Measurements from ENCODE around the gene CIAO3. TPM values are rescaled to one million over a fixed set of nuclear protein-coding genes. Genes with fewer than 3 reads are reported as not detected.

Gene CIAO3
- total RNA-seq, 1 experiment from 2014 or later: 21.9 TPM

DNA sequence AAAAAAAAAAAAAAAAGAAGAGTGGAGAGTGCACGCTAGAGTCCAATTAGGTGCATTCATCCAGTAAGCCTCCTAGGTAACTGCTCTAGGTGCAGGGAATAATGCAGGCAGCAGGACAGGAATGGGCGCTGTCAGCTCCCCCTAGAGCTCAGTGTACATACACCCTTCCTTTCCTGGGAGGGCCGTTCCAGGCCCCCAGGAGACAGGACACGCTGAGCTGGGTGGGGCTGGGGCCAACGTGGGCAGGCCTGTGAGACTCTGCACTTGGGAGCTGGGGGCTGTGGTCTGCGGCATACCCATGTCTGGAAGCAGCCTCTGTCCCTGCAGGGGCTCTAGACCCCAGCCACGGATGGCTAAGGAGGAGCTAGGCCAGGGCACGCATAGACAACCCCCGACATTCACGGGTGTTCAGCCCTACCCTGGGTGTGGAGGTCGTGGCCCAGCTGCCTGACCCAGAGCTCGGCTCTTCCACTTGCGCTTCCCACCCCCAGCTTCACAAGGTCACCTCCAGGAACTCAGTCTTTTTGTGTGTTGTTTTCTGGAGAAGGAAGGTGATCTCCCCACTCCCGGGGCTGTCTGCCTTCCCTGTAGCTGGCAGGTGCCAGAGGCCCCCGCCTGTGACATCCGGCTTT, 20.9 kb downstream of the CIAO3 start:
- Histone ChIP-seq H2BK5ac (ENCODE audit: insufficient read length, low read length) (no peak overlapping the region), H3K9ac (ENCODE audit: extremely low read depth, insufficient read length, low read length) (no peak overlapping the region), H4K8ac (replicated peaks; ENCODE audit: insufficient read length, low read depth, low read length) (no peak overlapping the region), H3K56ac (ENCODE audit: insufficient read length, low read depth, low read length) (no peak overlapping the region), H3K9me3 (ENCODE audit: control insufficient read depth, low read depth, low read length) (no peaks in the 10 kb centered on the region), H4K5ac (ENCODE audit: insufficient read length, low read depth, low read length) (no peak overlapping the region), H3K14ac (ENCODE audit: insufficient read depth, low read length) (no peak overlapping the region), H2BK12ac (ENCODE audit: insufficient read length, low read depth, low read length) (no peak overlapping the region), H3K4me2 (ENCODE audit: insufficient read depth, insufficient read length, low read length) (peak overlapping the region; percentile 59), H2BK15ac (ENCODE audit: low read depth, low read length) (no peak overlapping the region), H3K79me2 (ENCODE audit: insufficient read depth, low read length) (no peaks in the 10 kb centered on the region), H3K27ac (ENCODE audit: insufficient read length, low read depth, low read length) (no peak overlapping the region), H4K20me1 (ENCODE audit: control insufficient read depth, insufficient read depth, insufficient read length) (no peaks in the 10 kb centered on the region), H3K79me1 (ENCODE audit: insufficient read depth, low read depth, low read length, poor library complexity, severe bottlenecking) (no peaks in the 10 kb centered on the region), H3K23me2 (ENCODE audit: insufficient read length, low read depth, low read length, poor library complexity, severe bottlenecking) (peaks cover 10% of the 10 kb centered on the region), H2BK120ac (ENCODE audit: low read depth, low read length, poor library complexity, severe bottlenecking) (no peak overlapping the region), H3K4me1 (ENCODE audit: insufficient read depth, low read length) (no peaks in the 10 kb centered on the region), H2AFZ (ENCODE audit: low read length) (no peak overlapping the region), H2AK5ac (ENCODE audit: insufficient read length, low read length) (no peak overlapping the region), H3K4ac (ENCODE audit: low read depth, low read length) (no peak overlapping the region), H3K27me3 (ENCODE audit: insufficient read depth, low read length) (no peaks in the 10 kb centered on the region; the same call in 1 of the 2 replicates), H3K23ac (ENCODE audit: insufficient read length, low read depth, low read length) (no peak overlapping the region), H3K18ac (ENCODE audit: insufficient read length, low read depth, low read length) (no peak overlapping the region), H2BK20ac (ENCODE audit: low read depth, low read length, poor library complexity, severe bottlenecking) (no peak overlapping the region), H3T11ph (ENCODE audit: low read length) (no peak overlapping the region), H4K91ac (ENCODE audit: insufficient read length, low read depth, low read length) (no peak overlapping the region)
- TF ChIP-seq, protein P1, sequence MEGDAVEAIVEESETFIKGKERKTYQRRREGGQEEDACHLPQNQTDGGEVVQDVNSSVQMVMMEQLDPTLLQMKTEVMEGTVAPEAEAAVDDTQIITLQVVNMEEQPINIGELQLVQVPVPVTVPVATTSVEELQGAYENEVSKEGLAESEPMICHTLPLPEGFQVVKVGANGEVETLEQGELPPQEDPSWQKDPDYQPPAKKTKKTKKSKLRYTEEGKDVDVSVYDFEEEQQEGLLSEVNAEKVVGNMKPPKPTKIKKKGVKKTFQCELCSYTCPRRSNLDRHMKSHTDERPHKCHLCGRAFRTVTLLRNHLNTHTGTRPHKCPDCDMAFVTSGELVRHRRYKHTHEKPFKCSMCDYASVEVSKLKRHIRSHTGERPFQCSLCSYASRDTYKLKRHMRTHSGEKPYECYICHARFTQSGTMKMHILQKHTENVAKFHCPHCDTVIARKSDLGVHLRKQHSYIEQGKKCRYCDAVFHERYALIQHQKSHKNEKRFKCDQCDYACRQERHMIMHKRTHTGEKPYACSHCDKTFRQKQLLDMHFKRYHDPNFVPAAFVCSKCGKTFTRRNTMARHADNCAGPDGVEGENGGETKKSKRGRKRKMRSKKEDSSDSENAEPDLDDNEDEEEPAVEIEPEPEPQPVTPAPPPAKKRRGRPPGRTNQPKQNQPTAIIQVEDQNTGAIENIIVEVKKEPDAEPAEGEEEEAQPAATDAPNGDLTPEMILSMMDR (conservative IDR thresholded peaks at IDR 0.05): peak; percentile 38; the same call in 2 of the 3 replicates
- WGBS (ENCODE audit: extremely low coverage, insufficient read length, low lambda C conversion rate): no CpG with 5 or more reads among the region's 16 CpGs
- H3K36me3 Mint-ChIP-seq (ENCODE audit: insufficient read depth in 1 of 3, low read depth in 3 of 3): peaks cover 0 to 5% (median 3%) of the 10 kb centered on the region in 3 experiments; a peak in 1 of 7 replicates
- peaks cover 14 to 28% of the 10 kb centered on the region in 2 experiments for H3K4me1 Mint-ChIP-seq
- no peak for DNase-seq
- no peaks in the 10 kb centered on the region for H3K9me3 Mint-ChIP-seq
- H3K27me3 Mint-ChIP-seq (ENCODE audit: low read depth): peaks cover 25% of the 10 kb centered on the region
- H3K27ac Mint-ChIP-seq: peak overlapping the region in 1 of 3 experiments; percentile 79; a peak in 2 of 7 replicates
- H3K4me3 Mint-ChIP-seq: peak overlapping the region; percentile 72 to 88

Data from H9 (cell line).